ENCODE data around the gene FMNL2.

Gene FMNL2

DNA sequence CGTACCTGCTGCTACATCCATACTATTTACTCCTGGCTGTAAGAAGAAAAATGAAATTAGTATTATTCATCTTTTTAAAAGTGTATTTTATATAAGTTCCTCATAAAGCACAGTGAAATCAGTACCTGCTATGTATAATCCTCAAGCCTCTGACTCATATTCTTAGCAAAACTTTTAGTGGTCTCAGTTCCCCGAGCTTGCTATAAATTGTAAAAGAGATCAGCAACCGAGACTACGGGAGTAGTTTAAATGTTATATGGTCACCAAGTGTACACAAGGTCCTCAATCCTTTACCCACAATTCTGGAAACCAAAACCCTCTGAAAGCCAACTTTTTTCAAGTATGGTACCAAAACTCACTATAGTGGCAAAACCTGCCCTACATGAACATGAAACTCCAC lies 358.1 kb downstream of the FMNL2 start:
- H3K27ac ChIP-seq (ENCODE audit: low read length): no peak overlapping the region
- DNase-seq (ENCODE audit: low read depth, low spot score): no peak
- no CpG with 5 or more reads among the region's 4 CpGs for WGBS (ENCODE audit: insufficient coverage, insufficient read length)
- no peaks in the 10 kb centered on the region for H3K27me3 ChIP-seq (ENCODE audit: control insufficient read depth, insufficient read depth, low read length)
- no peaks in the 10 kb centered on the region; the same call in 1 of the 2 replicates for H3K36me3 ChIP-seq (ENCODE audit: control insufficient read depth, insufficient read depth, low read length)
- H3K4me3 ChIP-seq (ENCODE audit: low read length): no peak overlapping the region
- no peaks in the 10 kb centered on the region for H3K9me3 ChIP-seq (ENCODE audit: control insufficient read depth, insufficient read depth, low read length)
- H3K4me1 ChIP-seq (ENCODE audit: control insufficient read depth, insufficient read depth, low read length): no peaks in the 10 kb centered on the region

GRCh38 chr2:152694161-152694661 lies 359.2 kb downstream of the FMNL2 start:
- H3K27ac ChIP-seq (ENCODE audit: low read length): no peak overlapping the region
- no peak for DNase-seq (ENCODE audit: low read depth, low spot score)
- no peaks in the 10 kb centered on the region for H3K9me3 ChIP-seq (ENCODE audit: control insufficient read depth, insufficient read depth, low read length)
- H3K27me3 ChIP-seq (ENCODE audit: control insufficient read depth, insufficient read depth, low read length): no peaks in the 10 kb centered on the region
- WGBS (ENCODE audit: insufficient coverage, insufficient read length): no CpG with 5 or more reads among the region's 8 CpGs
- H3K4me3 ChIP-seq (ENCODE audit: low read length): no peak overlapping the region
- H3K4me1 ChIP-seq (ENCODE audit: control insufficient read depth, insufficient read depth, low read length): no peaks in the 10 kb centered on the region
- H3K36me3 ChIP-seq (ENCODE audit: control insufficient read depth, insufficient read depth, low read length): no peaks in the 10 kb centered on the region; the same call in 1 of the 2 replicates

DNA sequence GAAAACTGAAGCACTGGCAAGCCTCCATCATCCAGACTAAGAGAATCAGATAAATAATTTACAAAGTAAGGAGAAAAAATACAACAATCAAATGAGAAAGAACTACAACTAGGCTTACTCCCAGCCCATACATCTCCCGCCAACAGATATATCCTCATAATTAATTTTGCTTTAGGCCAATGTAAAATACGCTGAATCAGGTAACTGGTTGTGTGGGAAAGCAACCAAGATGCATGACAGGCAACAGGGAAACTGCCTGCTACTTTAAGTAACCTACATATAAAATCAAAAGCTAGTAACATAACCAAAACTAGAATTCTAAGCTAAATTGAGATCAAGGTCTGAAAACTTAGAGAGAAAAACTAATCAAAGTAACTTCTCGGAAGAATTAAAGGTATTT lies 360.8 kb downstream of the FMNL2 start:
- no peak overlapping the region for H3K27ac ChIP-seq (ENCODE audit: low read length)
- WGBS (ENCODE audit: insufficient coverage, insufficient read length): no CpG with 5 or more reads among the region's 3 CpGs
- H3K27me3 ChIP-seq (ENCODE audit: control insufficient read depth, insufficient read depth, low read length): no peaks in the 10 kb centered on the region
- no peaks in the 10 kb centered on the region for H3K9me3 ChIP-seq (ENCODE audit: control insufficient read depth, insufficient read depth, low read length)
- no peaks in the 10 kb centered on the region; the same call in 1 of the 2 replicates for H3K36me3 ChIP-seq (ENCODE audit: control insufficient read depth, insufficient read depth, low read length)
- H3K4me1 ChIP-seq (ENCODE audit: control insufficient read depth, insufficient read depth, low read length): no peaks in the 10 kb centered on the region
- no peak for DNase-seq (ENCODE audit: low read depth, low spot score)
- H3K4me3 ChIP-seq (ENCODE audit: low read length): no peak overlapping the region

DNA sequence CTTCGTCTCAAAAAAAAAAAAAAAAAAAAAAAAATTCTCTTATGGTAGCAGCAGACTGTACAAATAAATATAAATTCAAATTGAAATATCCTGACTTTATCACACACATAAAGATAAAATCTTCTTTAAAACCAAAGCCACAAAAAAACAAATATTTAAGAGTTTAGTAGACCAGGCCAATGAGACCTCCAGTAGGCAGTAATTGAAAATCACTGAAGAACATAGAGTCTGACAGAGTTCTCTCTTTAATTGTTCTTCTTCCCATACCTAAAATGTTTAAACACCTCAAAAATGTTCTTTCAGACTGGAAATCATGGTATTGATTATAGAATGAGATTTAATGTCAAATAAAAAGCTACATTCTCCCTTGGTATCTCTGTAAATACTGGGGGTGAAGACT lies 361.5 kb downstream of the FMNL2 start:
- Histone ChIP-seq H3K4me1 (ENCODE audit: control insufficient read depth, insufficient read depth, low read length) (no peaks in the 10 kb centered on the region), H3K36me3 (ENCODE audit: control insufficient read depth, insufficient read depth, low read length) (no peaks in the 10 kb centered on the region; the same call in 1 of the 2 replicates), H3K27me3 (ENCODE audit: control insufficient read depth, insufficient read depth, low read length) (no peaks in the 10 kb centered on the region), H3K27ac (ENCODE audit: low read length) (no peak overlapping the region), H3K9me3 (ENCODE audit: control insufficient read depth, insufficient read depth, low read length) (no peaks in the 10 kb centered on the region), H3K4me3 (ENCODE audit: low read length) (no peak overlapping the region)
- DNase-seq (ENCODE audit: low read depth, low spot score): no peak
- no CpG with 5 or more reads among the region's 1 CpG for WGBS (ENCODE audit: insufficient coverage, insufficient read length)
